WTC11 (cell line): ENCODE results near the gene TMEM253. TPM values are rescaled to one million over a fixed set of nuclear protein-coding genes. Genes with fewer than 3 reads are reported as not detected.

Experiments
- ATAC-seq: fragments of 200-7000 bp; cut with Tn5 transposase; 2 replicates; pipeline ENCODE4 v1.10.0; 2021; ENCODE audit warnings: mild to moderate bottlenecking, moderate library complexity
- Bru-seq: library from RNA; stranded (reverse); fragments of 400-500 nt; gene quantifications from one replicate; lab custom pipeline; 2021; lab: Mats Ljungman, UMichigan
- CTCF ChIA-PET: fragments of 300-600 bp; sonication (Branson Sonifier 250); formaldehyde crosslinking; loops from one replicate; lab custom pipeline; 2021; ENCODE audit warnings: antibody characterized with exemption; lab: Charles Lee
- POLR2A ChIA-PET: fragments of 350-600 bp; sonication (Branson Sonifier 250); formaldehyde crosslinking; loops from one replicate; lab custom pipeline; 2021; ENCODE audit warnings: antibody characterized with exemption; lab: Charles Lee
- DNase-seq: peaks from one replicate; pipeline ENCODE4 v3.0.0; 2021; ENCODE audit warnings: low spot score
- H3K27ac Mint-ChIP-seq: 2 replicates; pipeline ENCODE4 v1.8.0; 2021; ENCODE audit warnings: mixed read lengths
- H3K27me3 Mint-ChIP-seq: 2 replicates; pipeline ENCODE4 v1.8.0; 2021; ENCODE audit warnings: low read depth, mild to moderate bottlenecking, moderate library complexity, mixed read lengths
- H3K36me3 Mint-ChIP-seq: 2 replicates; pipeline ENCODE4 v1.8.0; 2021; ENCODE audit warnings: mixed read lengths
- H3K4me1 Mint-ChIP-seq: 2 replicates; pipeline ENCODE4 v1.8.0; 2022; ENCODE audit warnings: mixed read lengths
- H3K4me3 Mint-ChIP-seq: 2 replicates; pipeline ENCODE4 v1.8.0; 2021; ENCODE audit warnings: mild to moderate bottlenecking, moderate library complexity, mixed read lengths
- H3K9me3 Mint-ChIP-seq: 2 replicates; pipeline ENCODE4 v1.8.0; 2021; ENCODE audit warnings: mixed read lengths
- ELF4 ChIP-seq: sonication (generic); formaldehyde crosslinking; IDR thresholded peaks from 2 replicates; pipeline ENCODE4 v1.8.1; 2022; ENCODE audit warnings: low read depth, mild to moderate bottlenecking, moderate library complexity, missing genetic modification reagents
- EMX1 ChIP-seq: fragments of 250-450 bp; sonication (Bioruptor Pico); IDR thresholded peaks from 2 replicates; pipeline ENCODE4 v1.8.0; 2021; ENCODE audit warnings: mild to moderate bottlenecking
- FOXJ3 ChIP-seq: sonication (generic); formaldehyde crosslinking; IDR thresholded peaks from 2 replicates; pipeline ENCODE4 v1.9.0; 2021; ENCODE audit warnings: missing genetic modification reagents, mild to moderate bottlenecking, borderline replicate concordance
- MXD4 ChIP-seq: fragments of 250-450 bp; sonication (Bioruptor Pico); IDR thresholded peaks from 2 replicates; pipeline ENCODE4 v1.8.0; 2021; ENCODE audit warnings: mild to moderate bottlenecking, moderate library complexity, borderline replicate concordance
- MYBL2 ChIP-seq: sonication (generic); formaldehyde crosslinking; IDR thresholded peaks from 2 replicates; pipeline ENCODE4 v1.8.1; 2023; ENCODE audit warnings: mild to moderate bottlenecking, moderate library complexity, missing genetic modification reagents
- NFATC4 ChIP-seq: fragments of 250-450 bp; sonication (Bioruptor Pico); IDR thresholded peaks from 2 replicates; pipeline ENCODE4 v1.9.0; 2021; ENCODE audit warnings: mild to moderate bottlenecking
- OVOL2 ChIP-seq: fragments of 250-450 bp; sonication (Bioruptor Pico); IDR thresholded peaks from 2 replicates; pipeline ENCODE4 v1.9.0; 2021; ENCODE audit warnings: mild to moderate bottlenecking, borderline replicate concordance
- RELA ChIP-seq: sonication (generic); formaldehyde crosslinking; IDR thresholded peaks from 2 replicates; pipeline ENCODE4 v1.8.1; 2022; ENCODE audit warnings: missing genetic modification reagents, mild to moderate bottlenecking, borderline replicate concordance
- ZNF219 ChIP-seq: sonication (generic); formaldehyde crosslinking; IDR thresholded peaks from 2 replicates; pipeline ENCODE4 v1.8.0; 2023; ENCODE audit warnings: missing genetic modification reagents, mild to moderate bottlenecking, borderline replicate concordance
- ZNF263 ChIP-seq: sonication (generic); formaldehyde crosslinking; IDR thresholded peaks from 2 replicates; pipeline ENCODE4 v1.8.1; 2022; ENCODE audit warnings: low read depth, mild to moderate bottlenecking, moderate library complexity, missing genetic modification reagents
- ZNF416 ChIP-seq: fragments of 250-450 bp; sonication (Bioruptor Pico); IDR thresholded peaks from 2 replicates; pipeline ENCODE4 v1.9.0; 2021; ENCODE audit warnings: mild to moderate bottlenecking, inconsistent platforms
- long read RNA-seq, 3 experiments: library from RNA in 1 of 3; library from capped mRNA in 1 of 3; library from polyadenylated mRNA in 1 of 3; unstranded in 2 of 3; stranded (forward) in 1 of 3; transcript quantifications; one replicate each; pipeline ENCODE4 v2.0.0, GENCODE V29; 2021
- total RNA-seq: library from RNA; stranded (reverse); gene quantifications from 3 replicates; pipeline ENCODE4 v1.2.3, GENCODE V29; 2021
- TF ChIP-seq, protein P1 (sequence below): sonication (generic); formaldehyde crosslinking; IDR thresholded peaks from 2 replicates; pipeline ENCODE4 v1.8.0; 2022; ENCODE audit warnings: mild to moderate bottlenecking, missing genetic modification reagents
- TF ChIP-seq, protein P2 (sequence below): sonication (generic); formaldehyde crosslinking; IDR thresholded peaks from 2 replicates; pipeline ENCODE4 v1.8.1; 2023; ENCODE audit warnings: mild to moderate bottlenecking, missing genetic modification reagents
- TF ChIP-seq, protein P3 (sequence below): sonication (generic); formaldehyde crosslinking; IDR thresholded peaks from 2 replicates; pipeline ENCODE4 v1.8.0; 2022; ENCODE audit warnings: mild to moderate bottlenecking, missing genetic modification reagents
- TF ChIP-seq, protein P4 (sequence below): sonication (generic); formaldehyde crosslinking; IDR thresholded peaks from 2 replicates; pipeline ENCODE4 v1.8.1; 2023; ENCODE audit warnings: mild to moderate bottlenecking, missing genetic modification reagents, moderate library complexity
- TF ChIP-seq, protein P5 (sequence below): sonication (generic); formaldehyde crosslinking; IDR thresholded peaks from 2 replicates; pipeline ENCODE4 v1.8.1; 2022; ENCODE audit warnings: mild to moderate bottlenecking, moderate library complexity, missing genetic modification reagents
- TF ChIP-seq, protein P6 (sequence below): fragments of 250-450 bp; sonication (Bioruptor Pico); IDR thresholded peaks from 2 replicates; pipeline ENCODE4 v1.9.0; 2021; ENCODE audit warnings: mild to moderate bottlenecking
- TF ChIP-seq, protein P7 (sequence below): sonication (generic); formaldehyde crosslinking; IDR thresholded peaks from 2 replicates; pipeline ENCODE4 v1.8.1; 2022; ENCODE audit warnings: low read depth, mild to moderate bottlenecking, moderate library complexity, missing genetic modification reagents, borderline replicate concordance
- TF ChIP-seq, protein P8 (sequence below): sonication (generic); formaldehyde crosslinking; IDR thresholded peaks from 2 replicates; pipeline ENCODE4 v1.8.1; 2022; ENCODE audit warnings: mild to moderate bottlenecking, missing genetic modification reagents, moderate library complexity, borderline replicate concordance

Gene TMEM253
- total RNA-seq = 1.7 to 2.2 TPM (median 1.9 TPM) in 3 replicates
- percentile 53 among the genes with signal in this experiment for Bru-seq, nascent RNA
- long read RNA-seq, experiment 1, partial matches to known transcripts = 2 of 2 reads
- long read RNA-seq, experiment 1, other reads (novel, unspliced or antisense) = 0 of 2 reads
- long read RNA-seq, experiment 2, partial matches to known transcripts = 4 of 7 reads
- long read RNA-seq, experiment 2, other reads (novel, unspliced or antisense) = 3 of 7 reads
- long read RNA-seq, experiment 3, partial matches to known transcripts = 0 of 4 reads
- long read RNA-seq, experiment 3, other reads (novel, unspliced or antisense) = 4 of 4 reads

DNA sequence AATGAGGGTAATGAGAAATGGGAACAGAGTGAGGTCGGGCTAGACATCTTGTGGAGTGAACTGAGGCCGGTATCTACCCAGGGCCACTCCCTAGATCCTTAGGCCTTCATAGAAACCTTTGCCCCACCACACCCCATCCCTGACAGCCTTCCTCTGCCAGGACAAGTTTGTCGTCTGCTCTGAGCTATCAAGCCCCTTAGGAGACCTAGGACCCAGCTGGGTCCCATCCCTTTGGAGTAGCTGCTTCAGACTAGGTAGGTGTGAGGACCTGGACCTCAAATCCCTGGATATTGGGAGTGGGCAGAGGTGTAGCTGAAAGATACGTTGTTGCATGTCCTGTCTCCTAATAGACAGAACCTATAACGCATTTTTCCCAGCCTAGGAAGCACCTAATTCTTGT is at the start of gene TMEM253:
TSS of gene TMEM253 (plus strand) at position 136 of the 400 bp plus-strand sequence. CDS start 278 bp downstream, outside the sequence.
- H3K27ac Mint-ChIP-seq = peak within 1 kb of the TSS; percentile 97
- no peak for ATAC-seq
- TF ChIP-seq, protein P1, sequence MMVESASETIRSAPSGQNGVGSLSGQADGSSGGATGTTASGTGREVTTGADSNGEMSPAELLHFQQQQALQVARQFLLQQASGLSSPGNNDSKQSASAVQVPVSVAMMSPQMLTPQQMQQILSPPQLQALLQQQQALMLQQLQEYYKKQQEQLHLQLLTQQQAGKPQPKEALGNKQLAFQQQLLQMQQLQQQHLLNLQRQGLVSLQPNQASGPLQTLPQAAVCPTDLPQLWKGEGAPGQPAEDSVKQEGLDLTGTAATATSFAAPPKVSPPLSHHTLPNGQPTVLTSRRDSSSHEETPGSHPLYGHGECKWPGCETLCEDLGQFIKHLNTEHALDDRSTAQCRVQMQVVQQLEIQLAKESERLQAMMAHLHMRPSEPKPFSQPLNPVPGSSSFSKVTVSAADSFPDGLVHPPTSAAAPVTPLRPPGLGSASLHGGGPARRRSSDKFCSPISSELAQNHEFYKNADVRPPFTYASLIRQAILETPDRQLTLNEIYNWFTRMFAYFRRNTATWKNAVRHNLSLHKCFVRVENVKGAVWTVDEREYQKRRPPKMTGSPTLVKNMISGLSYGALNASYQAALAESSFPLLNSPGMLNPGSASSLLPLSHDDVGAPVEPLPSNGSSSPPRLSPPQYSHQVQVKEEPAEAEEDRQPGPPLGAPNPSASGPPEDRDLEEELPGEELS (CRISPR knock-in tag) = no peak
- no peak for TF ChIP-seq ZNF416 (CRISPR knock-in tag)
- TF ChIP-seq, protein P2, sequence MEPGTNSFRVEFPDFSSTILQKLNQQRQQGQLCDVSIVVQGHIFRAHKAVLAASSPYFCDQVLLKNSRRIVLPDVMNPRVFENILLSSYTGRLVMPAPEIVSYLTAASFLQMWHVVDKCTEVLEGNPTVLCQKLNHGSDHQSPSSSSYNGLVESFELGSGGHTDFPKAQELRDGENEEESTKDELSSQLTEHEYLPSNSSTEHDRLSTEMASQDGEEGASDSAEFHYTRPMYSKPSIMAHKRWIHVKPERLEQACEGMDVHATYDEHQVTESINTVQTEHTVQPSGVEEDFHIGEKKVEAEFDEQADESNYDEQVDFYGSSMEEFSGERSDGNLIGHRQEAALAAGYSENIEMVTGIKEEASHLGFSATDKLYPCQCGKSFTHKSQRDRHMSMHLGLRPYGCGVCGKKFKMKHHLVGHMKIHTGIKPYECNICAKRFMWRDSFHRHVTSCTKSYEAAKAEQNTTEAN (CRISPR knock-in tag) = no peak
- TF ChIP-seq, protein P3, sequence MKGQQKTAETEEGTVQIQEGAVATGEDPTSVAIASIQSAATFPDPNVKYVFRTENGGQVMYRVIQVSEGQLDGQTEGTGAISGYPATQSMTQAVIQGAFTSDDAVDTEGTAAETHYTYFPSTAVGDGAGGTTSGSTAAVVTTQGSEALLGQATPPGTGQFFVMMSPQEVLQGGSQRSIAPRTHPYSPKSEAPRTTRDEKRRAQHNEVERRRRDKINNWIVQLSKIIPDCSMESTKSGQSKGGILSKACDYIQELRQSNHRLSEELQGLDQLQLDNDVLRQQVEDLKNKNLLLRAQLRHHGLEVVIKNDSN = no peak
- TF ChIP-seq RELA (CRISPR knock-in tag) = no peak
- no peak for TF ChIP-seq OVOL2 (CRISPR knock-in tag)
- TF ChIP-seq MXD4 (CRISPR knock-in tag) = no peak
- TF ChIP-seq, protein P4, sequence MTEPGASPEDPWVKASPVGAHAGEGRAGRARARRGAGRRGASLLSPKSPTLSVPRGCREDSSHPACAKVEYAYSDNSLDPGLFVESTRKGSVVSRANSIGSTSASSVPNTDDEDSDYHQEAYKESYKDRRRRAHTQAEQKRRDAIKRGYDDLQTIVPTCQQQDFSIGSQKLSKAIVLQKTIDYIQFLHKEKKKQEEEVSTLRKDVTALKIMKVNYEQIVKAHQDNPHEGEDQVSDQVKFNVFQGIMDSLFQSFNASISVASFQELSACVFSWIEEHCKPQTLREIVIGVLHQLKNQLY (CRISPR knock-in tag) = no peak
- TF ChIP-seq, protein P5, sequence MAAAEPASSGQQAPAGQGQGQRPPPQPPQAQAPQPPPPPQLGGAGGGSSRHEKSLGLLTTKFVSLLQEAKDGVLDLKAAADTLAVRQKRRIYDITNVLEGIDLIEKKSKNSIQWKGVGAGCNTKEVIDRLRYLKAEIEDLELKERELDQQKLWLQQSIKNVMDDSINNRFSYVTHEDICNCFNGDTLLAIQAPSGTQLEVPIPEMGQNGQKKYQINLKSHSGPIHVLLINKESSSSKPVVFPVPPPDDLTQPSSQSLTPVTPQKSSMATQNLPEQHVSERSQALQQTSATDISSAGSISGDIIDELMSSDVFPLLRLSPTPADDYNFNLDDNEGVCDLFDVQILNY = no peak
- no peak for TF ChIP-seq ZNF263 (CRISPR knock-in tag)
- no peak for TF ChIP-seq MYBL2 (CRISPR knock-in tag)
- TF ChIP-seq ELF4 (CRISPR knock-in tag) = no peak
- no peak for TF ChIP-seq NFATC4 (CRISPR knock-in tag)
- TF ChIP-seq EMX1 (CRISPR knock-in tag) = no peak
- TF ChIP-seq, protein P6, sequence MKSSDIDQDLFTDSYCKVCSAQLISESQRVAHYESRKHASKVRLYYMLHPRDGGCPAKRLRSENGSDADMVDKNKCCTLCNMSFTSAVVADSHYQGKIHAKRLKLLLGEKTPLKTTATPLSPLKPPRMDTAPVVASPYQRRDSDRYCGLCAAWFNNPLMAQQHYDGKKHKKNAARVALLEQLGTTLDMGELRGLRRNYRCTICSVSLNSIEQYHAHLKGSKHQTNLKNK (CRISPR knock-in tag) = no peak
- no peak for TF ChIP-seq FOXJ3 (CRISPR knock-in tag)
- TF ChIP-seq, protein P7, sequence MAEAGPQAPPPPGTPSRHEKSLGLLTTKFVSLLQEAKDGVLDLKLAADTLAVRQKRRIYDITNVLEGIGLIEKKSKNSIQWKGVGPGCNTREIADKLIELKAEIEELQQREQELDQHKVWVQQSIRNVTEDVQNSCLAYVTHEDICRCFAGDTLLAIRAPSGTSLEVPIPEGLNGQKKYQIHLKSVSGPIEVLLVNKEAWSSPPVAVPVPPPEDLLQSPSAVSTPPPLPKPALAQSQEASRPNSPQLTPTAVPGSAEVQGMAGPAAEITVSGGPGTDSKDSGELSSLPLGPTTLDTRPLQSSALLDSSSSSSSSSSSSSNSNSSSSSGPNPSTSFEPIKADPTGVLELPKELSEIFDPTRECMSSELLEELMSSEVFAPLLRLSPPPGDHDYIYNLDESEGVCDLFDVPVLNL = no peak
- TF ChIP-seq ZNF219 = no peak
- TF ChIP-seq, protein P8, sequence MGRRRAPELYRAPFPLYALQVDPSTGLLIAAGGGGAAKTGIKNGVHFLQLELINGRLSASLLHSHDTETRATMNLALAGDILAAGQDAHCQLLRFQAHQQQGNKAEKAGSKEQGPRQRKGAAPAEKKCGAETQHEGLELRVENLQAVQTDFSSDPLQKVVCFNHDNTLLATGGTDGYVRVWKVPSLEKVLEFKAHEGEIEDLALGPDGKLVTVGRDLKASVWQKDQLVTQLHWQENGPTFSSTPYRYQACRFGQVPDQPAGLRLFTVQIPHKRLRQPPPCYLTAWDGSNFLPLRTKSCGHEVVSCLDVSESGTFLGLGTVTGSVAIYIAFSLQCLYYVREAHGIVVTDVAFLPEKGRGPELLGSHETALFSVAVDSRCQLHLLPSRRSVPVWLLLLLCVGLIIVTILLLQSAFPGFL (CRISPR knock-in tag) = no peak
- TF ChIP-seq, all 79 proteins: peak for 0

More for the DNA sequence above, at the start of gene TMEM253:
- DNase-seq = no peak
- Mint-ChIP-seq H3K36me3 (no peaks in the 10 kb centered on the region), H3K4me1 (peaks cover 62% of the 10 kb centered on the region), H3K9me3 (no peaks in the 10 kb centered on the region), H3K27me3 (no peaks in the 10 kb centered on the region), H3K4me3 (peak within 1 kb of the TSS; percentile 93)
- CTCF ChIA-PET = interaction anchor here (2.4 to 8.6 kb wide), 5 partner anchors 6 to 86 kb away, joined by 10 to 321 read pairs (median 111); partner anchors contain the start of gene ARHGEF40
- POLR2A ChIA-PET = interaction anchor here (2.2 kb wide), 1 partner anchor 30 kb away, joined by 7 read pairs; no protein-coding TSS in a partner anchor
